Purkinje cell (primary cell): ENCODE results near the gene EXOC1. TPM values are rescaled to one million over a fixed set of nuclear protein-coding genes. Genes with fewer than 3 reads are reported as not detected.

ENCODE experiments used
- polyA plus RNA-seq: library from polyadenylated mRNA; unstranded; fragments of >200 nt; fragmentation: Nextera tagmentation; gene quantifications from 2 replicates; pipeline ENCODE4 v1.2.1, GENCODE V29; 2014

EXOC1 gene
- polyA plus RNA-seq, result 49.6 and 61.5 TPM in 2 replicates

GRCh38 chr4:55853484-55854046 lies at the start of gene EXOC1:
TSS of gene EXOC1 (plus strand) at chr4:55853648. CDS start at chr4:55858324, 4,676 bp downstream.

GRCh38 chr4:55819634-55820033 lies 33.8 kb upstream of the EXOC1 start, which contains the start of gene EXOC1L:
TSS of gene EXOC1L (plus strand) at chr4:55819790. CDS start at chr4:55820027, 237 bp downstream.

GRCh38 chr4:55948726-55949481 lies 95.5 kb downstream of the EXOC1 start, which contains the start of gene CEP135:
TSS of gene CEP135 (plus strand) at chr4:55948945. CDS start at chr4:55952131, 3,186 bp downstream.

Other genes with a start within 250 kb of the EXOC1 start
- 4.3 TPM in 1 of 2 replicates, not detected in the other for gene NMU, start 217.3 kb upstream of the EXOC1 start, polyA plus RNA-seq
- gene EXOC1L, start 33.9 kb upstream of the EXOC1 start, polyA plus RNA-seq, result 4.1 TPM in 1 of 2 replicates, not detected in the other
- gene CEP135, start 95.3 kb downstream of the EXOC1 start, polyA plus RNA-seq, result 1.4 and 2.6 TPM in 2 replicates